Measurements from ENCODE around the gene ZSWIM6.

GRCh38 chr5:61504143-61504770 lies 172.2 kb downstream of the ZSWIM6 start:
- TF ChIP-seq CTCF (IDR thresholded peaks at IDR 0.05) = no peak
- TF ChIP-seq ZFX (IDR thresholded peaks at IDR 0.05; ENCODE audit: borderline replicate concordance) = no peak

Data from 22Rv1 (cell line).